ENCODE measurements around the gene PCDH15.

DNA sequence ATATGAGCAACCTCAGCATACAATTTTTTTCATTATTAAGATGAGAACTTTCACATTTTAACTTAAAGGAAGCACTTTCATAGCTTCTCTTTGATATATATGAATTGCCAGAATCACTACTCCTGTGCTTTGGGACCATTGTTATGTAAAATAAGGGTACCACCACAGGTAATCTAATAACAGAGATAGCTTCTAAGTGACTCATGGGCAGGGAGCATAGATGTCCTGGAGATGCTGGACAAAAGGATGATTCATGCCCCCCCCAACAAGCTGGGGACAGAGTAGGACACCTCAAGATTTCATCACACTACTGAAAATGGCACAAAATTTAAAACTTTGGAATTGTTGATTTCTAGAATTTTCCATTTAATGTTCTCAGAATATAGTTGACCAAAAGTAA lies 641.1 kb downstream of the PCDH15 start:
- TF ChIP-seq, protein P1, sequence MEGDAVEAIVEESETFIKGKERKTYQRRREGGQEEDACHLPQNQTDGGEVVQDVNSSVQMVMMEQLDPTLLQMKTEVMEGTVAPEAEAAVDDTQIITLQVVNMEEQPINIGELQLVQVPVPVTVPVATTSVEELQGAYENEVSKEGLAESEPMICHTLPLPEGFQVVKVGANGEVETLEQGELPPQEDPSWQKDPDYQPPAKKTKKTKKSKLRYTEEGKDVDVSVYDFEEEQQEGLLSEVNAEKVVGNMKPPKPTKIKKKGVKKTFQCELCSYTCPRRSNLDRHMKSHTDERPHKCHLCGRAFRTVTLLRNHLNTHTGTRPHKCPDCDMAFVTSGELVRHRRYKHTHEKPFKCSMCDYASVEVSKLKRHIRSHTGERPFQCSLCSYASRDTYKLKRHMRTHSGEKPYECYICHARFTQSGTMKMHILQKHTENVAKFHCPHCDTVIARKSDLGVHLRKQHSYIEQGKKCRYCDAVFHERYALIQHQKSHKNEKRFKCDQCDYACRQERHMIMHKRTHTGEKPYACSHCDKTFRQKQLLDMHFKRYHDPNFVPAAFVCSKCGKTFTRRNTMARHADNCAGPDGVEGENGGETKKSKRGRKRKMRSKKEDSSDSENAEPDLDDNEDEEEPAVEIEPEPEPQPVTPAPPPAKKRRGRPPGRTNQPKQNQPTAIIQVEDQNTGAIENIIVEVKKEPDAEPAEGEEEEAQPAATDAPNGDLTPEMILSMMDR (IDR thresholded peaks at IDR 0.05) = no peak
- no peak for TF ChIP-seq POLR2A (IDR thresholded peaks at IDR 0.05)

Data from esophagus squamous epithelium (tissue), 4 donors.